Measurements from ENCODE around the gene SCN5A.

Gene SCN5A

GRCh38 chr3:38646062-38646461, 3.4 kb downstream of the SCN5A start:
- TF ChIP-seq, protein P1, sequence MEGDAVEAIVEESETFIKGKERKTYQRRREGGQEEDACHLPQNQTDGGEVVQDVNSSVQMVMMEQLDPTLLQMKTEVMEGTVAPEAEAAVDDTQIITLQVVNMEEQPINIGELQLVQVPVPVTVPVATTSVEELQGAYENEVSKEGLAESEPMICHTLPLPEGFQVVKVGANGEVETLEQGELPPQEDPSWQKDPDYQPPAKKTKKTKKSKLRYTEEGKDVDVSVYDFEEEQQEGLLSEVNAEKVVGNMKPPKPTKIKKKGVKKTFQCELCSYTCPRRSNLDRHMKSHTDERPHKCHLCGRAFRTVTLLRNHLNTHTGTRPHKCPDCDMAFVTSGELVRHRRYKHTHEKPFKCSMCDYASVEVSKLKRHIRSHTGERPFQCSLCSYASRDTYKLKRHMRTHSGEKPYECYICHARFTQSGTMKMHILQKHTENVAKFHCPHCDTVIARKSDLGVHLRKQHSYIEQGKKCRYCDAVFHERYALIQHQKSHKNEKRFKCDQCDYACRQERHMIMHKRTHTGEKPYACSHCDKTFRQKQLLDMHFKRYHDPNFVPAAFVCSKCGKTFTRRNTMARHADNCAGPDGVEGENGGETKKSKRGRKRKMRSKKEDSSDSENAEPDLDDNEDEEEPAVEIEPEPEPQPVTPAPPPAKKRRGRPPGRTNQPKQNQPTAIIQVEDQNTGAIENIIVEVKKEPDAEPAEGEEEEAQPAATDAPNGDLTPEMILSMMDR (conservative IDR thresholded peaks at IDR 0.05; ENCODE audit: low read depth), result no peak
- POLR2A ChIA-PET (ENCODE audit: low non-redundant PET), result no interaction called here
- H3K27ac ChIP-seq, result no peak overlapping the region
- DNase-seq (ENCODE audit: low spot score), result no peak
- CTCF ChIA-PET, result interaction anchor here (0.5 to 1.3 kb wide), 3 partner anchors 11 to 198 kb away, joined by 3 to 4 read pairs (median 3); no protein-coding TSS in a partner anchor

GRCh38 chr3:38645601-38646000, 3.9 kb downstream of the SCN5A start:
- DNase-seq (ENCODE audit: low spot score), result no peak
- ChIA-PET POLR2A (ENCODE audit: low non-redundant PET) (no interaction called here), CTCF (interaction anchor here (0.6 kb wide), 1 partner anchor 15 kb away, joined by 3 read pairs; no protein-coding TSS in a partner anchor)

DNA sequence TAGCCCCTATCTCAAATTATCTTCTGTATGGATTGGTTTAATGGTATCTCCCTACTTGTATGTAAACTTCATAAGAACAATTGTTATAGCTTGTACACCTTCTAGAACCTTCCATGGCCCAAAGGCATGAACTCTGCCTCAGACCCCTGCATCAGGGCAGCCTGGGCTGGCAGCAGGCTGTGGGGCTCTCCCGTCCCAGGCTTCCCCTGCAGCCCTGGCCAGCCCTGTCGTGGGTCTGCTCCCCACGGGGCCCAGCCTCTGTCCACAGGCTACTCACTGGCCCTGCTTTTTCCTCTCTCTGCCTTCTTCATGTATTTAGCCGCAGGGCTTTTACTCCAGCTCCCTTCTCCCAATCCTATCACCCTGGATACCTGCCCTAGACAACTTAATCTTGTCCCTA, 4.4 kb downstream of the SCN5A start:
- CTCF ChIA-PET, result interaction anchor here (0.6 kb wide), 1 partner anchor 16 kb away, joined by 3 read pairs; no protein-coding TSS in a partner anchor
- POLR2A ChIA-PET (ENCODE audit: low non-redundant PET), result no interaction called here
- TF ChIP-seq, protein P1 (conservative IDR thresholded peaks at IDR 0.05; ENCODE audit: low read depth), result no peak
- DNase-seq (ENCODE audit: low spot score), result no peak
- H3K27ac ChIP-seq, result no peak overlapping the region

More at GRCh38 chr3:38645601-38646000, 3.9 kb downstream of the SCN5A start:
- no peak overlapping the region for H3K27ac ChIP-seq
- TF ChIP-seq, protein P1 (conservative IDR thresholded peaks at IDR 0.05; ENCODE audit: low read depth), result no peak

- CTCF ChIA-PET, result no interaction called here
- TF ChIP-seq, protein P1 (conservative IDR thresholded peaks at IDR 0.05; ENCODE audit: low read depth), result no peak
- DNase-seq (ENCODE audit: low spot score), result no peak
- H3K27ac ChIP-seq, result no peak overlapping the region
- POLR2A ChIA-PET (ENCODE audit: low non-redundant PET), result no interaction called here
Measured at GRCh38 chr3:38644662-38645053, 4.8 kb downstream of the SCN5A start.

GRCh38 chr3:38644016-38644661, 5.3 kb downstream of the SCN5A start:
- DNase-seq (ENCODE audit: low spot score), result no peak
- POLR2A ChIA-PET (ENCODE audit: low non-redundant PET), result no interaction called here
- CTCF ChIA-PET, result interaction anchor here (0.6 kb wide), 1 partner anchor 1188 kb away, joined by 3 read pairs; no protein-coding TSS in a partner anchor
- TF ChIP-seq, protein P1 (conservative IDR thresholded peaks at IDR 0.05; ENCODE audit: low read depth), result no peak
- H3K27ac ChIP-seq, result no peak overlapping the region

- H3K27ac ChIP-seq, result no peak overlapping the region
- CTCF ChIA-PET, result interaction anchor here (0.6 kb wide), 1 partner anchor 1187 kb away, joined by 3 read pairs; no protein-coding TSS in a partner anchor
- POLR2A ChIA-PET (ENCODE audit: low non-redundant PET), result no interaction called here
- DNase-seq (ENCODE audit: low spot score), result no peak
- TF ChIP-seq, protein P1 (conservative IDR thresholded peaks at IDR 0.05; ENCODE audit: low read depth), result no peak
Measured at GRCh38 chr3:38643592-38643991, 5.9 kb downstream of the SCN5A start.

All from RWPE1 (cell line).